SK-N-MC (cell line): ENCODE data around the gene NDOR1.

Experiments
- EZH2 ChIP-seq: fragments of 200-600 bp; sonication (generic); IDR thresholded peaks from one replicate; pipeline ENCODE4 v1.6.1; 2017; ENCODE audit warnings: antibody characterized with exemption
- POLR2AphosphoS5 ChIP-seq: IDR thresholded peaks from 2 replicates; pipeline ENCODE4 v1.6.1; 2012; ENCODE audit warnings: mild to moderate bottlenecking, low read depth, low read length, borderline replicate concordance

- TF ChIP-seq EZH2 = no peak
- TF ChIP-seq POLR2AphosphoS5 = no peak
Measured at GRCh38 chr9:137171149-137171900, 34.2 kb upstream of the NDOR1 start.
